ENCODE data around the gene COPG1. TPM values are rescaled to one million over a fixed set of nuclear protein-coding genes. Genes with fewer than 3 reads are reported as not detected.

The COPG1 gene
- total and polyA plus RNA-seq, 2 of the 13 experiments (the other 11 are each of a cell fraction or from before 2014, with no cell fraction given): 98.6 to 166 TPM

DNA sequence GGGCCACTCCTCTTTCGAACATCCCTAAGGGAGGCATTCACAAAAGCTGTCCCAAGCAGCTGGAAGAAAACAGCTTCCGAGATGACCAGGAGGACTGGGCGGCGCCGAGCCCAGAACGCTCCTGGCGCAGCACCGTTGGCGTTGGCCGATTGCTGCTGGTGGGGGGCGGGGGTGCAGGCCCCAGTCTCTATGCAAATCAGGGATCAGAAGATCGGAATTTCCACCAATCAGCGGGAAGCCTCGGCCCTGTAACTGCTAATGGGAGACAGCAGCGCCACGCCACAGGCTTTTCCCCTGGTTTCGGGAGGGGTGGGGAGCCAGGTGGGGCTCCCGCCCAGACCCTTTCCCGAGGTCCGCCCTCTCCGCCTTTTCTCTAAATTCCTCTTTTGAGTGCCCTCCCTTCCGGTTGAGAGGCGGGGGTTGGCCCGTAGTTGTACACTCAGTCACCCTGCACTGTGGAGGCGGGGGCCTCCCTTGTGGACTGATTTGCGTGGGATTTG lies 56.2 kb downstream of the COPG1 start:
- no peak overlapping the region for H3K4me3 ChIP-seq (replicated peaks in 1 of 3; ENCODE audit: insufficient read depth in 1 of 3, low read depth in 2 of 3, low read length in 3 of 3)
- in situ Hi-C loops (cut with HindIII; ENCODE audit: extremely low pct_ligation_motif_present, low pct_unique_long_range_greater_than_20kb) (no loop called here), intact Hi-C loops (cut with micrococcal nuclease; ENCODE audit: unreplicated experiment) (no loop called here)
- no peak overlapping the region for H2AFZ ChIP-seq (ENCODE audit: low read length)
- DNase-seq (ENCODE audit: low spot score) (no peak), ATAC-seq (no peak), FAIRE-seq (no peak)
- no peak overlapping the region for H3K9ac ChIP-seq (ENCODE audit: insufficient read depth, low read depth, low read length)
- no peaks in the 10 kb centered on the region for H3K9me3 ChIP-seq (ENCODE audit: low read length)
- TF ChIP-seq, protein P1, sequence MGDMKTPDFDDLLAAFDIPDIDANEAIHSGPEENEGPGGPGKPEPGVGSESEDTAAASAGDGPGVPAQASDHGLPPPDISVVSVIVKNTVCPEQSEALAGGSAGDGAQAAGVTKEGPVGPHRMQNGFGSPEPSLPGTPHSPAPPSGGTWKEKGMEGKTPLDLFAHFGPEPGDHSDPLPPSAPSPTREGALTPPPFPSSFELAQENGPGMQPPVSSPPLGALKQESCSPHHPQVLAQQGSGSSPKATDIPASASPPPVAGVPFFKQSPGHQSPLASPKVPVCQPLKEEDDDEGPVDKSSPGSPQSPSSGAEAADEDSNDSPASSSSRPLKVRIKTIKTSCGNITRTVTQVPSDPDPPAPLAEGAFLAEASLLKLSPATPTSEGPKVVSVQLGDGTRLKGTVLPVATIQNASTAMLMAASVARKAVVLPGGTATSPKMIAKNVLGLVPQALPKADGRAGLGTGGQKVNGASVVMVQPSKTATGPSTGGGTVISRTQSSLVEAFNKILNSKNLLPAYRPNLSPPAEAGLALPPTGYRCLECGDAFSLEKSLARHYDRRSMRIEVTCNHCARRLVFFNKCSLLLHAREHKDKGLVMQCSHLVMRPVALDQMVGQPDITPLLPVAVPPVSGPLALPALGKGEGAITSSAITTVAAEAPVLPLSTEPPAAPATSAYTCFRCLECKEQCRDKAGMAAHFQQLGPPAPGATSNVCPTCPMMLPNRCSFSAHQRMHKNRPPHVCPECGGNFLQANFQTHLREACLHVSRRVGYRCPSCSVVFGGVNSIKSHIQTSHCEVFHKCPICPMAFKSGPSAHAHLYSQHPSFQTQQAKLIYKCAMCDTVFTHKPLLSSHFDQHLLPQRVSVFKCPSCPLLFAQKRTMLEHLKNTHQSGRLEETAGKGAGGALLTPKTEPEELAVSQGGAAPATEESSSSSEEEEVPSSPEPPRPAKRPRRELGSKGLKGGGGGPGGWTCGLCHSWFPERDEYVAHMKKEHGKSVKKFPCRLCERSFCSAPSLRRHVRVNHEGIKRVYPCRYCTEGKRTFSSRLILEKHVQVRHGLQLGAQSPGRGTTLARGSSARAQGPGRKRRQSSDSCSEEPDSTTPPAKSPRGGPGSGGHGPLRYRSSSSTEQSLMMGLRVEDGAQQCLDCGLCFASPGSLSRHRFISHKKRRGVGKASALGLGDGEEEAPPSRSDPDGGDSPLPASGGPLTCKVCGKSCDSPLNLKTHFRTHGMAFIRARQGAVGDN (CRISPR knock-in tag; IDR thresholded peaks at IDR 0.05): no peak
- TF ChIP-seq ZBTB7A (CRISPR knock-in tag; IDR thresholded peaks at IDR 0.05) (no peak), HMGA1 (CRISPR knock-in tag; conservative IDR thresholded peaks at IDR 0.05) (no peak), ZSCAN9 (CRISPR knock-in tag; IDR thresholded peaks at IDR 0.05; ENCODE audit: borderline replicate concordance) (no peak)
- TF ChIP-seq, protein P2, sequence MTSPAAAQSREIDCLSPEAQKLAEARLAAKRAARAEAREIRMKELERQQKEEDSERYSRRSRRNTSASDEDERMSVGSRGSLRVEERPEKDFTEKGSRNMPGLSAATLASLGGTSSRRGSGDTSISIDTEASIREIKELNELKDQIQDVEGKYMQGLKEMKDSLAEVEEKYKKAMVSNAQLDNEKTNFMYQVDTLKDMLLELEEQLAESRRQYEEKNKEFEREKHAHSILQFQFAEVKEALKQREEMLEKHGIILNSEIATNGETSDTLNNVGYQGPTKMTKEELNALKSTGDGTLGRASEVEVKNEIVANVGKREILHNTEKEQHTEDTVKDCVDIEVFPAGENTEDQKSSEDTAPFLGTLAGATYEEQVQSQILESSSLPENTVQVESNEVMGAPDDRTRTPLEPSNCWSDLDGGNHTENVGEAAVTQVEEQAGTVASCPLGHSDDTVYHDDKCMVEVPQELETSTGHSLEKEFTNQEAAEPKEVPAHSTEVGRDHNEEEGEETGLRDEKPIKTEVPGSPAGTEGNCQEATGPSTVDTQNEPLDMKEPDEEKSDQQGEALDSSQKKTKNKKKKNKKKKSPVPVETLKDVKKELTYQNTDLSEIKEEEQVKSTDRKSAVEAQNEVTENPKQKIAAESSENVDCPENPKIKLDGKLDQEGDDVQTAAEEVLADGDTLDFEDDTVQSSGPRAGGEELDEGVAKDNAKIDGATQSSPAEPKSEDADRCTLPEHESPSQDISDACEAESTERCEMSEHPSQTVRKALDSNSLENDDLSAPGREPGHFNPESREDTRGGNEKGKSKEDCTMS (CRISPR knock-in tag; conservative IDR thresholded peaks at IDR 0.05): no peak
- H3K4me2 ChIP-seq (ENCODE audit: low read depth, low read length): no peak overlapping the region
- BruUV-seq (replicated peaks): no TSS peak
- ChIA-PET CTCF (ENCODE audit: low intra/inter-chr PET ratio, low total read pairs) (no interaction called here), POLR2A (no interaction called here)
- H3K4me1 ChIP-seq (ENCODE audit: insufficient read depth, low read length): peaks cover 23% of the 10 kb centered on the region
- peaks cover 4 to 37% of the 10 kb centered on the region in 2 experiments for H3K36me3 ChIP-seq (replicated peaks in 1 of 2; ENCODE audit: control insufficient read depth in 1 of 2, insufficient read depth in 2 of 2, low read length in 2 of 2)
- H3K27me3 ChIP-seq (ENCODE audit: control insufficient read depth in 1 of 2, insufficient read depth in 2 of 2, low read length in 2 of 2): no peaks in the 10 kb centered on the region
- no peak overlapping the region for H3K27ac ChIP-seq (ENCODE audit: extremely low read length, insufficient read depth, low read length)
- H3K79me2 ChIP-seq (ENCODE audit: insufficient read depth, low read length): no peaks in the 10 kb centered on the region
- 97% methylated on average over 21 of the region's 26 CpGs for WGBS (ENCODE audit: low lambda C conversion rate)
- H4K20me1 ChIP-seq (ENCODE audit: insufficient read depth, low read length): no peaks in the 10 kb centered on the region
